HuH-7.5 (cell line): Measurements from ENCODE around the gene SERINC1.

Source experiments
- DNase-seq: peaks from one replicate; pipeline ENCODE4 v3.0.0; 2011; ENCODE audit warnings: low spot score

SERINC1 gene

GRCh38 chr6:122432816-122433215 is 38.8 kb downstream of the SERINC1 start:
- DNase-seq: no peak

- DNase-seq: no peak
These were observed 39.8 kb downstream of the SERINC1 start for GRCh38 chr6:122431780-122432179.

- DNase-seq: no peak
These were observed 42.3 kb downstream of the SERINC1 start for GRCh38 chr6:122429323-122429722.

GRCh38 chr6:122428781-122429180 is 42.8 kb downstream of the SERINC1 start:
- no peak for DNase-seq

GRCh38 chr6:122426597-122426996 is 45.0 kb downstream of the SERINC1 start:
- no peak for DNase-seq

- no peak for DNase-seq
These were observed 47.9 kb downstream of the SERINC1 start for GRCh38 chr6:122423734-122424133.

GRCh38 chr6:122422614-122423267 is 48.9 kb downstream of the SERINC1 start:
- no peak for DNase-seq

- DNase-seq: no peak
These were observed 49.6 kb downstream of the SERINC1 start for GRCh38 chr6:122422003-122422402.

GRCh38 chr6:122416825-122417224 is 54.8 kb downstream of the SERINC1 start:
- no peak for DNase-seq

- DNase-seq: no peak
These were observed 59.6 kb downstream of the SERINC1 start for GRCh38 chr6:122412001-122412400.

GRCh38 chr6:122408702-122409458 is 62.7 kb downstream of the SERINC1 start:
- DNase-seq: no peak

GRCh38 chr6:122408240-122408639 is 63.4 kb downstream of the SERINC1 start:
- no peak for DNase-seq

- DNase-seq: no peak
These were observed 63.9 kb downstream of the SERINC1 start for GRCh38 chr6:122407712-122408111.

- no peak for DNase-seq
These were observed 65.4 kb downstream of the SERINC1 start for GRCh38 chr6:122406187-122406586.

- DNase-seq: no peak
These were observed 66.2 kb downstream of the SERINC1 start for GRCh38 chr6:122405417-122405816.

- DNase-seq: no peak
These were observed 67.2 kb downstream of the SERINC1 start for GRCh38 chr6:122404444-122404843.

GRCh38 chr6:122401104-122401503 is 70.5 kb downstream of the SERINC1 start:
- DNase-seq: no peak

GRCh38 chr6:122400462-122401089 is 71.0 kb downstream of the SERINC1 start:
- DNase-seq: no peak

- peak; percentile 12 for DNase-seq
These were observed 71.5 kb downstream of the SERINC1 start for GRCh38 chr6:122400121-122400450.

- DNase-seq: peak; percentile 87
These were observed 72.1 kb downstream of the SERINC1 start, which contains the start of gene HSF2 for GRCh38 chr6:122399348-122400120. TSS of gene HSF2 (plus strand) at chr6:122399652. CDS start at chr6:122399738, 86 bp downstream.

GRCh38 chr6:122399055-122399347 is 72.6 kb downstream of the SERINC1 start:
- no peak for DNase-seq

- no peak for DNase-seq
These were observed 77.6 kb downstream of the SERINC1 start for GRCh38 chr6:122394016-122394415.
